NOMO-1 treated with dmso at 0.1 percent for 144 hours (cell line): ENCODE results near the gene ATP4A.

ENCODE experiments used
- DNase-seq: peaks from one replicate; lab custom pipeline; 2025; ENCODE audit not compliant: unreplicated experiment; lab: John Stamatoyannopoulos, UW

The ATP4A gene

DNA sequence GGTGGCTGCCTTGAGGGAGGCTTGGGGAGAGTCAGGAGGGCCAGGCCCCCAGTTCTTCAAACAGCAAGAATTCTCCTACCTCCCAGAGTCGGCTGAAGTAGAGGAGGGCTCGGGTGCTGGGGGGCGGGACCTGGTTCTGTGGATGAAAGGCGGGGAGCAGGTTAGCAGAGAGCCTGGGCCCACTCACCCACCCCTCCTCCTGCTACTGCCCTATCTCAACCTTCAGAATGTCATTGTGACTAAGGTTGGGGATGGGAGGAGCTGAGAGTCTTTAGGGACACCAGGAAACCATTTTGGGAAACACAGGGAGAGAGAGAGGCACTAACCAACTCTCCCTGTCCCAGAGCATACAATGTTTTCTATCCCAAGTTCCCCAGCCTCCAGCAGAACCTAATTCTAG, 60.7 kb downstream of the ATP4A start:
- DNase-seq: no peak

DNA sequence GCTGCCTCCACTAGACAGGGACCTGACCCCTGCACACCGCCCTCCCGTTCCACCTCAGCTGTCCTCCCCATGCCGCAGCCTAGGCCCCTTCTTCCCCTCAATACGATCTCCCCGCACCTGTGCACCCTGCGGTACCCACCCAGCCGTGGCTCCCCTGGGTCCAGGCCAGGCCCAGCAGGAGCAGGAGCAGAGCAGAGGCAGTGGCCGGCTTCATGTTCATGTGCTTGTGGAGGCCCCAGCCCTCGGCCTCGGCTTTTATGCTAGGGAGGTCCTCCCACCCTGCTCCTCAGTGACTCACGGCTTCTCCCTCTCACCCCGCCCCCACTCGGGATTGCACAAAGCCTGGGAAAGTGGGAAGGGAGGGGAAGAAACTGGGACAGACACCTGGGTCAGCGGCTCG, 61.8 kb downstream of the ATP4A start:
- no peak for DNase-seq

DNA sequence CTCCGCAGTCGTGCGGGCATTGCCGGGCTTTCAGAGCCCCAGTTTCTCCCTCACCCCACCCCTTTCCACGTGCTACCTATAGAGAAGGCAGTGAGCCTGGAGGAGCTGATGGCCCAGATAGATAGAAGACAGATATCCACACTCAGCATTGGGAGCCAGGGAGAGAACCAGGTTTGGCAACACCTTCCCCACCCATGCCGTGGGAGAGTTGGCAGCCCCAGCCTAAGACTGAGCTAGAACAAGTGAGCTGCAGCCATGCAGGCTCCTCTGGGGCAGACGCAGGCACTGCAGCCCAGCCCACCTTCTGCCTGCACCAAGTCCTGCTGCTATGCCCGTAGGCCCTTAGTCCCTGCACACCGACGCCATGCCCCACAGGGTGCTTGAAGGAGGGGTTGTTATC, 62.8 kb downstream of the ATP4A start:
- DNase-seq: no peak
